Breast epithelium (tissue), 3 donors: ENCODE measurements around the gene GLYR1.

Experiments
- POLR2A ChIP-seq: fragments of 450-650 bp; IDR thresholded peaks from one replicate; pipeline ENCODE4 v1.6.1; 2016; ENCODE audit warnings: antibody characterized with exemption, mild to moderate bottlenecking, moderate library complexity
- TF ChIP-seq, protein P1 (sequence below), 3 donors: fragments of 450-650 bp; IDR thresholded peaks; one replicate each; pipeline ENCODE4 v1.5.1; 2016 to 2017; ENCODE audit warnings: antibody characterized with exemption in 3 of 3, mild to moderate bottlenecking in 3 of 3, moderate library complexity in 3 of 3

DNA sequence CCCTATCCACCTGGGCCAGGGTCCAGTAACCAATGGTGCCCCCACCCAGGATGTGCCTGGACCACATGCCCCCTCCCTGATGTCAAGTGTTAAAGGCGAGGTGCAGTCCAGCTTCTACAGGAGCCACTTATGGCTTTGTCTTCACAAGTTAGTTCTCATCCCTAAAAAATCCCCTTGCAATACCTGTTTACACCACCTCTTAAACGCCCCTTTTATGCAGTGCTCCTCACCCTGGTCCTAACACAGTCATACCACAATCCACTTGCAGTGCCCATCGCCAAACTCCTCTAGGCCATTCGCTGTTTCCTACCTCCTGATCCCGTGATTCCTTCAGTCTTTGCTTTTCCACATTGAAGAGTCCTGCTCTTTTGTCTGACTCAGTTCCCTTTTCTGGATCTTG lies 7.1 kb downstream of the GLYR1 start:
- TF ChIP-seq, protein P1, sequence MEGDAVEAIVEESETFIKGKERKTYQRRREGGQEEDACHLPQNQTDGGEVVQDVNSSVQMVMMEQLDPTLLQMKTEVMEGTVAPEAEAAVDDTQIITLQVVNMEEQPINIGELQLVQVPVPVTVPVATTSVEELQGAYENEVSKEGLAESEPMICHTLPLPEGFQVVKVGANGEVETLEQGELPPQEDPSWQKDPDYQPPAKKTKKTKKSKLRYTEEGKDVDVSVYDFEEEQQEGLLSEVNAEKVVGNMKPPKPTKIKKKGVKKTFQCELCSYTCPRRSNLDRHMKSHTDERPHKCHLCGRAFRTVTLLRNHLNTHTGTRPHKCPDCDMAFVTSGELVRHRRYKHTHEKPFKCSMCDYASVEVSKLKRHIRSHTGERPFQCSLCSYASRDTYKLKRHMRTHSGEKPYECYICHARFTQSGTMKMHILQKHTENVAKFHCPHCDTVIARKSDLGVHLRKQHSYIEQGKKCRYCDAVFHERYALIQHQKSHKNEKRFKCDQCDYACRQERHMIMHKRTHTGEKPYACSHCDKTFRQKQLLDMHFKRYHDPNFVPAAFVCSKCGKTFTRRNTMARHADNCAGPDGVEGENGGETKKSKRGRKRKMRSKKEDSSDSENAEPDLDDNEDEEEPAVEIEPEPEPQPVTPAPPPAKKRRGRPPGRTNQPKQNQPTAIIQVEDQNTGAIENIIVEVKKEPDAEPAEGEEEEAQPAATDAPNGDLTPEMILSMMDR (IDR thresholded peaks at IDR 0.05): no peak
- no peak for TF ChIP-seq POLR2A
